GM12878 (cell line): ENCODE data around the gene GPSM1. TPM values are rescaled to one million over a fixed set of nuclear protein-coding genes. Genes with fewer than 3 reads are reported as not detected.

Source experiments
- ATAC-seq: fragments of 200-7000 bp; cut with Tn5 transposase; 3 replicates; pipeline ENCODE4 v1.9.1; 2020; ENCODE audit warnings: mild to moderate bottlenecking, moderate library complexity
- BruUV-seq: library from RNA; stranded (reverse); fragments of 400-500 nt; replicated peaks from 2 replicates; lab custom pipeline; 2021; lab: Mats Ljungman, UMichigan
- CTCF ChIA-PET: fragments of 300-600 bp; sonication (Branson Sonifier 250); formaldehyde crosslinking; extraction: SDS; loops from one replicate; lab custom pipeline; 2021; ENCODE audit warnings: inconsistent platforms; lab: Yijun Ruan, JAX
- POLR2A ChIA-PET: fragments of 350-600 bp; formaldehyde crosslinking; extraction: SDS; loops from one replicate; lab custom pipeline; 2021; ENCODE audit warnings: inconsistent platforms; lab: Charles Lee
- RAD21 ChIA-PET: fragments of 300-600 bp; sonication (Branson Sonifier 250); formaldehyde crosslinking; loops from one replicate; lab custom pipeline; 2023; ENCODE audit warnings: antibody characterized with exemption; ENCODE audit not compliant: unreplicated experiment; lab: Charles Lee
- SMC1A ChIA-PET: fragments of 300-600 bp; sonication (Branson Sonifier 250); formaldehyde crosslinking; loops from one replicate; lab custom pipeline; 2023; ENCODE audit not compliant: unreplicated experiment, uncharacterized antibody; lab: Charles Lee
- DNase-seq: peaks from one replicate; pipeline ENCODE4 v3.0.0-alpha.2; 2011; ENCODE audit warnings: low read depth, low spot score
- FAIRE-seq: peaks from 3 replicates; lab custom pipeline; 2011; peaks lifted over from hg19 to GRCh38; lab: Jason Lieb, UNC
- H2AFZ ChIP-seq: 2 replicates; pipeline ENCODE4 v1.6.0; 2011; ENCODE audit warnings: low read depth, low read length, control low read depth; ENCODE audit not compliant: control insufficient read depth
- H3K27ac ChIP-seq: 2 replicates; pipeline ENCODE4 v1.5.1; 2011; ENCODE audit warnings: control low read depth; ENCODE audit not compliant: control insufficient read depth, insufficient read depth
- H3K27me3 ChIP-seq, 2 experiments: replicated peaks in 1 of 2; 2 replicates each; pipeline versions ENCODE4 v1.6.0 to v1.6.1; 2011; ENCODE audit warnings: low read length in 1 of 2; ENCODE audit not compliant: control insufficient read depth in 2 of 2, insufficient read depth in 2 of 2
- H3K36me3 ChIP-seq, 2 experiments: 2 replicates each; pipeline ENCODE4 v1.5.1; 2011; ENCODE audit warnings: low read length in 1 of 2; ENCODE audit not compliant: control insufficient read depth in 2 of 2, insufficient read depth in 2 of 2
- H3K4me1 ChIP-seq: 2 replicates; pipeline ENCODE4 v1.6.1; 2011; ENCODE audit warnings: mild to moderate bottlenecking, low read length, moderate library complexity, mixed read lengths; ENCODE audit not compliant: control insufficient read depth, insufficient read depth
- H3K4me2 ChIP-seq: 2 replicates; pipeline ENCODE4 v1.6.0; 2011; ENCODE audit warnings: control low read depth; ENCODE audit not compliant: control insufficient read depth, insufficient read depth
- H3K4me3 ChIP-seq: fragments of 200-600 bp; sonication (generic); 2 replicates; pipeline ENCODE4 v1.5.1; 2016
- H3K79me2 ChIP-seq: 2 replicates; pipeline ENCODE4 v1.6.0; 2011; ENCODE audit warnings: low read length; ENCODE audit not compliant: control insufficient read depth, insufficient read depth
- H3K9ac ChIP-seq: 2 replicates; pipeline ENCODE4 v1.8.0; 2011; ENCODE audit warnings: low read length, control low read depth, mixed read lengths; ENCODE audit not compliant: control insufficient read depth, insufficient read depth
- H3K9me3 ChIP-seq: replicated peaks from 3 replicates; pipeline ENCODE4 v1.5.1; 2011; ENCODE audit warnings: mild to moderate bottlenecking, low read length; ENCODE audit not compliant: control insufficient read depth, insufficient read depth
- H4K20me1 ChIP-seq: 2 replicates; pipeline ENCODE4 v1.6.0; 2011; ENCODE audit not compliant: control insufficient read depth, insufficient read depth
- BMI1 ChIP-seq: fragments of 450-650 bp; IDR thresholded peaks from 2 replicates; pipeline ENCODE4 v1.6.1; 2016; ENCODE audit warnings: mild to moderate bottlenecking, moderate library complexity, borderline replicate concordance
- CREB1 ChIP-seq: IDR thresholded peaks from 2 replicates; pipeline ENCODE4 v1.6.1; 2012; ENCODE audit warnings: low read depth, mild to moderate bottlenecking, inconsistent platforms
- HSF1 ChIP-seq: fragments of 150-350 bp; IDR thresholded peaks from 2 replicates; pipeline ENCODE4 v1.6.1; 2014; ENCODE audit warnings: mild to moderate bottlenecking, low read depth, low read length
- POLR2AphosphoS5 ChIP-seq: IDR thresholded peaks from 2 replicates; pipeline ENCODE4 v1.6.1; 2011; ENCODE audit warnings: mild to moderate bottlenecking, low read length, inconsistent platforms
- RB1 ChIP-seq: fragments of 450-650 bp; formaldehyde crosslinking; IDR thresholded peaks from 2 replicates; pipeline ENCODE4 v1.6.1; 2017; ENCODE audit warnings: mild to moderate bottlenecking, borderline replicate concordance
- whole genome bisulfite sequencing: methylation state at CpG from one replicate; pipeline ENCODE4 v1.1.6; 2016; ENCODE audit warnings: low lambda C conversion rate; ENCODE audit not compliant: insufficient replicate concordance, insufficient coverage; ENCODE audit errors: missing lambda C conversion rate; 5-methylcytosine and 5-hydroxymethylcytosine counted together
- in situ Hi-C: fragments of 300-500 bp; cut with MboI; formaldehyde crosslinking; loops from 9 replicates; pipeline ENCODE4 v1.14.3; 2018; ENCODE audit warnings: mixed read lengths
- intact Hi-C: fragments of 100-400 bp; cut with micrococcal nuclease; formaldehyde crosslinking; loops from one replicate; pipeline ENCODE4 v1.14.2; 2022; ENCODE audit not compliant: unreplicated experiment
- polyA plus RNA-seq, 11 experiments: library from polyadenylated mRNA; depleted of rRNA in 4 of 11; unstranded in 6 of 11; stranded (reverse) in 5 of 11; fragments of >200 nt; fragmentation: Nextera tagmentation in 4 of 11; fragmentation: Illumina TruSeq in 1 of 11; extraction: Ambion mirVana in 4 of 11; extraction: Trizol in 1 of 11; gene quantifications; 1 replicate in 1 of 11; 2 replicates in 10 of 11; pipeline versions ENCODE4 v1.2.1 to v1.2.3, GENCODE V29; 2011 to 2016; ENCODE audit warnings: inconsistent platforms in 2 of 11, missing spikeins in 2 of 11, low read depth in 1 of 11
- total RNA-seq, 4 experiments: library from RNA; depleted of rRNA in 3 of 4; stranded (reverse); fragments of >200 nt in 3 of 4; fragmentation: Illumina TruSeq in 1 of 4; extraction: Trizol in 1 of 4; gene quantifications; 2 replicates each; pipeline versions ENCODE4 v1.2.1 to v1.2.3, GENCODE V29; 2013 to 2021
- TF ChIP-seq, protein P1 (sequence below): IDR thresholded peaks from 2 replicates; pipeline ENCODE4 v1.6.1; 2011; ENCODE audit warnings: low read depth, low read length, improper control_type of control experiment, borderline replicate concordance

GPSM1 gene
- total and polyA plus RNA-seq, 10 of the 15 experiments (the other 5 are each of a cell fraction or from before 2014, with no cell fraction given), result 0.04 to 0.10 (median 0.10) TPM; not detected in 7

DNA sequence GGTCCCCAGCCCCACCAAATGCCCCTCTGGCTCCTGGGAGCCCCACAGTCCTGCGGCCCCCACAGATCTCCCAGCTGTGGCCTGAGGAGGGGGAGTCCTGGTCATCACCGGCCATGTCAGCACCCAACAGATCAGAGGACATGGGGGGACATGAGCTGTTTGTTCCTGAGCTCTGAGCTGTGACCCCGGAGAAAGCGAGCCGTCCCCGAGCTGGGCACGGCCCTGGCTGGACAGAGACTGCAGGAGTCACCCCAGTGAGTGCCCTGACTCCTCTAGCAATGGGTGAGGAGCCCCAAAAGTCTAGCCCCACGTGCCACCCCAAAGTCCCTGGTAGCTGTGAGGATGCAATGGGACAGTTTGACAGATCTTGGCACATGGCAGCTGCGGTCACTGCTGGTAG, 49.1 kb upstream of the GPSM1 start (continued):
- TF ChIP-seq, protein P1, sequence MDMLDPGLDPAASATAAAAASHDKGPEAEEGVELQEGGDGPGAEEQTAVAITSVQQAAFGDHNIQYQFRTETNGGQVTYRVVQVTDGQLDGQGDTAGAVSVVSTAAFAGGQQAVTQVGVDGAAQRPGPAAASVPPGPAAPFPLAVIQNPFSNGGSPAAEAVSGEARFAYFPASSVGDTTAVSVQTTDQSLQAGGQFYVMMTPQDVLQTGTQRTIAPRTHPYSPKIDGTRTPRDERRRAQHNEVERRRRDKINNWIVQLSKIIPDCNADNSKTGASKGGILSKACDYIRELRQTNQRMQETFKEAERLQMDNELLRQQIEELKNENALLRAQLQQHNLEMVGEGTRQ, result no peak
- TF ChIP-seq POLR2AphosphoS5, result no peak

DNA sequence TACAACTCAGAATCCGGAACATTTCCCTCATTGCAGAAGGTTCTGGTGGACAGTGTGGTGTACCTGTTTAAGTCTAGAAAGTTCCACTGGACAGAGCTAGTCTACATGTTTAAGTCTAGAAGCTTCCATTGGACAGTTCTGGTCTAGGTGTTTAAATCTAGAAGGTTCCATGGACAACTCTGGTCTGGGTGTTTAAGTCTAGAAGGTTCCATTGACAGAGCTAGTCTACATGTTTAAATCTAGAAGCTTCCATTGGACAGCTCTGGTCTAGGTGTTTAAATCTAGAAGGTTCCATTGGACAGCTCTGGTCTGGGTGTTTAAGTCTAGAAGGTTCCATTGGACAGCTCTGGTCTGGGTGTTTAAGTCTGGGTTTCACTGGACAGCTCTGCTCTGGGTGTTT, 48.4 kb upstream of the GPSM1 start:
- intact Hi-C loops, result no loop called here
- WGBS, result 19% methylated on average over 1 of the region's 1 CpG
- CTCF ChIA-PET, result interaction anchor here (0.8 to 2.2 kb wide), 2 partner anchors 108 to 157 kb away, joined by 4 to 9 read pairs; no protein-coding TSS in a partner anchor

More for the DNA sequence above, 48.4 kb upstream of the GPSM1 start:
- Histone ChIP-seq H4K20me1 (no peaks in the 10 kb centered on the region), H3K27me3 (peaks cover 0 to 2% of the 10 kb centered on the region in 2 experiments; a peak in 2 of 4 replicates), H3K4me2 (no peak overlapping the region), H3K9ac (no peak overlapping the region), H3K9me3 (no peaks in the 10 kb centered on the region), H2AFZ (no peak overlapping the region), H3K79me2 (no peaks in the 10 kb centered on the region), H3K36me3 (no peaks in the 10 kb centered on the region), H3K4me1 (no peaks in the 10 kb centered on the region), H3K4me3 (no peak overlapping the region), H3K27ac (no peak overlapping the region)
- in situ Hi-C loops, result no loop called here
- ChIA-PET RAD21 (interaction anchor here (1.6 kb wide), 1 partner anchor 108 kb away, joined by 6 read pairs; no protein-coding TSS in a partner anchor), SMC1A (no interaction called here), POLR2A (no interaction called here)
- BruUV-seq, result no TSS peak
- FAIRE-seq (no peak), ATAC-seq (no peak), DNase-seq (no peak)
- no peak for TF ChIP-seq CREB1
- TF ChIP-seq RB1, result no peak
- TF ChIP-seq BMI1, result no peak
- peak; percentile 93 for TF ChIP-seq HSF1
- TF ChIP-seq, all 136 proteins: peak for 1
